DMS114 treated with DMSO at 0.1 percent for 48 hours (cell line): ENCODE measurements around the gene TMEM106C.

Source experiments
- DNase-seq: peaks from one replicate; lab custom pipeline; 2025; ENCODE audit not compliant: unreplicated experiment; lab: John Stamatoyannopoulos, UW

TMEM106C gene

DNA sequence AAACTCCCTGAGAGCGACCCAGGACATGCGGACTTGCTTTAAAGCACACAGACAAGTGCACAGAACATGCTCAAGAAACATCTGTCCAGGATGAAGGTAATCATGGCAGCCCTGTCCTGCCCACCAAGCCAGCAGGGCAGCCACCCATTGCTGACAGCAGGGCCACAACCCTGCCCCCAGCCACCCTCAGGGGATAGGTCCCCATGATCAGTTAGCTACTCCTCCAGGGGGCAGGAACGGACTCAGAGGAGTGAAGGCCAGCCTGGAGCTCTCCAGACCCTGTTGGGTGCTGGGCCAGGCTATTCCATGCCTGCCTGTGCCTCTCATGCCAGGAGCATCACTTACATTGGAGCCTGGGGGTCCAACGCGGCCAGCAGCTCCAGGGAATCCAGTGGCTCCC, 15.8 kb downstream of the TMEM106C start:
- DNase-seq: no peak

GRCh38 chr12:47979686-47980085, 16.3 kb downstream of the TMEM106C start:
- DNase-seq: no peak

- DNase-seq: no peak
These were observed 16.8 kb downstream of the TMEM106C start for GRCh38 chr12:47980197-47980596.

- DNase-seq: no peak
These were observed 17.5 kb downstream of the TMEM106C start for GRCh38 chr12:47980779-47981495.

GRCh38 chr12:47981496-47982260, 18.3 kb downstream of the TMEM106C start:
- DNase-seq: no peak

GRCh38 chr12:47982311-47982710, 18.9 kb downstream of the TMEM106C start:
- DNase-seq: no peak

- DNase-seq: no peak
These were observed 19.4 kb downstream of the TMEM106C start for GRCh38 chr12:47982770-47983169.

DNA sequence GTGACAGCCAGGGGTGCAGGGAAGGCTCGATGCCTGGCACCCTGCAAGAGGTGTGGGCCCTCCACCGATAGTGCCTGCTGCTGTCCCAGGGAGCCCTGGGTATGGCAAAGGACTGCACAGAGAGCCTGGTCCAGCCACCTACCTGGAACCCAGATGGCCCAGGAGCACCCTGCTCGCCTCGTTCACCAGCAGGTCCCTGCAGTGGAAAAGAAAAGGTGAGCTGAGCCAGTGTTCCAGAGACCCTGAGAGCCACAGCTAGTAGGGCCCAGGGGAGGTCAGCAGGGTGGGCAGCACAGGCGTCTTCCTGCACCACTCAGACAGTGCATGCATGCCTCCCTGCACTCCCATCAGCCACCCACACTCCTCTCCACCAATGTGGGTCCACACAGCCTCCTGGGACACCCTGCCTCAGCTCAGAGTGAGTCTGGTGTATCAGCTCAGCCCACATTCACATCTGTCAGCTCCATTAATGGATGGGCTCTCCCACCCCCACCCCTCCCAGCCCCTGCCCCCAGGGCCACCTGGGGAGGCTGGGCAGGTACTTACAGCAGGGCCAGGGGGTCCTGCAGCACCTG, 20.2 kb downstream of the TMEM106C start:
- DNase-seq: no peak

DNA sequence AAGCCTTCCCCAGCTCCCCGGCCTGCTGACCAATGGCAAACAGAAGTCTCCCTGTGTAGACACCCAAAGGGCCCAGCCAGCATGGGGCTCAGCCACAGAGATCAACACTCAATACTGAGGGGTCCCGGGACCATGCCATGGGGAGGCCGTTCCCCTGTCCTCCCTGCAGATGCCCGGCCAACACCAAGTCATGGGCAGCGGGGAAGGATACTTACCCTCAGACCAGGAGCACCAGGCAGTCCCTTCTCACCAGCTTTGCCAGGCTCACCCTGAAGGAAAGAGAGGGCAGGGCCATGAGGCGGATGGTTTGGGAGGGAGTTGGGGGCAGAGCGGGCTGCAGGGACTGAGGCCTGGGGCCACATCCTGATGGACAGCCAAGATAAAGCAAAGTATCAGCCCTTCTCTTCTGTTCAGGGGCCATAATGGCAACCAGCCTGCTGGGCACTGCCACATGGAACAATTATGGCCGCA, 21.0 kb downstream of the TMEM106C start:
- DNase-seq: no peak

DNA sequence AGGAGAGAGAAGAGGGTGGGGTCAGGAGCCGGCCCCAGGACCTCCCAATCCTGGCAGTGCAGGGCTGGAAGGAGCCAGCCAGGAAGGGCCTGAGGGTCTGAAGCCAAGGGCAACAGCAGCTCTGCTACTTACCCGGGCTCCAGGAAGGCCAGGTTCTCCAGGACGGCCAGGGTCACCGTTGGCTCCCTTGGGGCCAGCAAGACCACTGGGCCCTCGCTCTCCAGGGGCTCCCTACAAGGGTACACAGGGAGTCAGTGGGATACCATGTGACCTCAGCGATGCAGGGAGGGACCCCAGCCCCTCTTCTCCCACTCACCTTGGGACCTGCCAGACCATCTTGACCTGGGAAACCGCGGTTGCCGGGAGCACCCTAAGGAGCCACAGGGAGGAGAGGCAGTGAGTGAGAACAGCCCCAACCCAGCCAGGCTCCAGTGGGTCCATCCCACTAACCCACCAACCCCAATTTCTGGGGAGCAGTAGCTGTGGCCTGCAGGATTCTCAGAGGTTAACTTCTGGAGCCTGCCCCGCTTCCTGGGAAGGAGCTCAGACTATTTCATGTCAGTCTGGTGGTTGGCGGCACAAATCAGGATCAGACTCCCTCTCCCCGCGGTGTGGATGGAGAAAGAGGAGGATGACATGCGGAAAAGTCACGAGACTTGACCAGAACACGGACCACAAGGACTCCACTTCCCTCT, 22.3 kb downstream of the TMEM106C start:
- DNase-seq: no peak

DNA sequence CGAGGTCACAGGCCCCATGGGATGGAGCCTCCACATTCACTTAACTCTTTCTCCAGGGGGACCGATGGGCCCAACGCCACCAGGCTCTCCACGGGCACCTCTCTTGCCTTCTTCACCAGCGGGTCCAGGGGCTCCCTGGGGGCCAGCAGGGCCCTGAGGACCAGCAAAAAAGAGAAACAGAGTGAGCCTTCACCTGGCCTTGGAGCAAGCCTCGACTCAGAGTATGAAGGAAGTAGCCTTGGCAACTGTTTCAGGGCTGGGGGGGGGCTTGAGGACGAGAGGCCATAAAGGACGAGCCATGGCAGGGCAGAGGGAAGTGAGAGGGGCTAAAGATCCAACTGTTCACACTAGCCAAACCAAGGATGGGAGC, 22.9 kb downstream of the TMEM106C start:
- DNase-seq: no peak

GRCh38 chr12:47986832-47987231, 23.4 kb downstream of the TMEM106C start:
- DNase-seq: no peak

GRCh38 chr12:47987411-47988072, 24.1 kb downstream of the TMEM106C start:
- no peak for DNase-seq

DNA sequence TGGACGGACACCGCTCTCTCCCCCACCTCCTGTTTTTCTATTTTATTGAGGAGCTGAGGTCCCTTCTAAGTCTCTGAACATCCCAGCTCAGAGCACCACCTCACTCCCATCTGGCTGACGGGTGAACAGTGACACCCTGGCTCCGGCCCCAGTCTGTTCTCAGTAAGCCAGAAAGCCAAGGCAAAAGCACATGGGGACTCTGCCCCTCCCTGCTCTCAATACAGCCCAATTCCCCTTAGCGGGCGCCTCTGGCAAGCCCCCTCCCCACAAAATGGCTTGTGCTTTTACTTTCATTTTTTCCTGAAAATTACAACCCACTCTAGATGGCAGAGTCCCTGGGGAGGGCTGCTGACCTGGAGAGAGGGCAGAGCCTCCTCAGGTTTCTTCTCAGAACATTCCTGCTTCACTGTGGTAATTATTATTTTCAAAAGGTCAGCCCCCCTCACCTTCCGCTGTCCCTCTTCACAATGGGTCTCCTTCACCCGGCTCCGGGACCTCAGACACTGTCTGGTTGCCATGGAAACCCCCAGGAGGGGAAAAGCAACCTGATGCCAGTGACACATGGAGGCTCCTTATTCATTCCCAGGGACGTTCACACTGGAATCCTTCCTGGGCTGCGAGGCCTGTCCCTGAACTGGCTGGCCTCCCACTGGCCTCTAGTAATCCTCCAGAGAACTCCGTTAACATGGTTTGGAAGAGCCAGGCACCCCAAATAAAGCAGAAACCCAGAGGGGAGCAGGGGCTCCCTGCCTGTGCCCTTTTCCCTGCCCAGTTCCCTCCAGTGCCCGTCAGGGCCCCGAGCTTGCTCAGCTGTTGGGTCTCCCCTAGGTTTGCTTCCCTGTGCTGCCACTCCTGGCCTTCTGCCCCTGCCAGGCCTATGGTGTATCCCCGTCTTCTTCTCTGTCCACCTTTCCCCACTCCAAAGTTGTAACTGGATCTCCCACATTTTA, 25.0 kb downstream of the TMEM106C start:
- DNase-seq: no peak

DNA sequence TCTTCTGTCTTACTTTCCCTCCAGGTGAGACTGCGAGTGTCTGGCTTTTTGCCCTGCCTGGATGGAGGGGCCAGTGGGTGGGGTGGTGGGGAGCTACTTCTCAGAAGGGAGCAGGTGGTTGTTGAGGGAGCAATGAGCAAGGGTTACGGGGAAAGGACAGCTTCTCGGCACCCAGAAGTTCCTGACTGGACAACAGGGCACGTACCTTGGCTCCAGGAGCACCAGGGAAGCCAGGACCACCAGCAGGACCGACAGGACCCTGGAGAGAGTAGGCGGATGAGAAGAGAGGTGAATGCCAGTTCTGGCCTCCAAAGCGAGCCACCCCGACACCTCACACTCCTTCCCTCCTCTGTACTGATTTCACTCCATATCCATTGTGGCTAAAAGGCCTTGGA, 25.6 kb downstream of the TMEM106C start:
- DNase-seq: no peak

GRCh38 chr12:47989666-47990065, 26.3 kb downstream of the TMEM106C start:
- DNase-seq: no peak

DNA sequence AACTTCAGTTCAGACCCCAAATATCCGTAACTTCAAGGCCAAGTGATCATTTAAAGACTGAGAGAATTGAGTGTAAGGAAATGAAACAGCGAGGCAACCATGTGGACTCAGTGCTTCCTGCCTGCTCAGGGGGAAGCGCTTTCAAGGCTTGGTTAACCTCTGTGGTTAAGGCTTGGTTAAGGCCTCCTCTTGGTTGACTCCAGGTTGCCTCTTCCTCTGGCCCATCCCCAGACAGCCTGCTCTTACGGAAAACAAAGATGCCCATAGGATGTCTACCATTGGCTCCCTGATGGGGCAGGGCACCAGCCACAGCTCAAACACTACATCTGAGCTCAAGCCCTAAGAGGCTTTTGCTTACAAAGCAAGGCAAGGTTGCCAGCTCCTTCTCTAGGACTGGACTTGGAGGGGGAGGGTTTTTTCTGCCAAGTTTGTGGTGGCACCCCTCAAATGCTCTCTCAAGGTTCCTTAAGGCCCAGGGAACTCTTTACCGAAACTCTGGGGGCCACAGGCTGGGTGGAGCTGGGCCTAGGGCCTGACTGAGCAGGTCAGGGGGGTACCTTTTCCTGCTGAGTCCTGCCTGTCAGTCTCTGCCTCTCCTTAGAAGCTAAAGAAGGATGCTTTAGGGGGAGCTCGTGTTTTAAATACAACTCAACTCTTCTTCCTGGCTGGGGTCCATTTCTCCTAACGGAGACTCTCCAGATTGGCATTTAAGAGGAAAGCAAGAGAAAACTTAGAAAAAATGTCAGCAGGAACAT, 27.1 kb downstream of the TMEM106C start:
- DNase-seq: no peak

- no peak for DNase-seq
These were observed 28.0 kb downstream of the TMEM106C start for GRCh38 chr12:47991106-47992061.
